Effector CD4-positive, alpha-beta T cell (primary cell): ENCODE results near the gene OTOS.

Experiments used
- DNase-seq: peaks from one replicate; pipeline ENCODE4 v3.0.0-alpha.2; 2020

The OTOS gene

GRCh38 chr2:240111253-240111652 is 29.2 kb downstream of the OTOS start:
- DNase-seq: no peak

- DNase-seq: no peak
These were observed 31.1 kb downstream of the OTOS start for GRCh38 chr2:240109386-240109785.

- no peak for DNase-seq
These were observed 33.0 kb downstream of the OTOS start for GRCh38 chr2:240107477-240107796.

GRCh38 chr2:240106765-240107476 is 33.5 kb downstream of the OTOS start:
- no peak for DNase-seq

- DNase-seq: no peak
These were observed 34.5 kb downstream of the OTOS start for GRCh38 chr2:240105982-240106381.

- DNase-seq: no peak
These were observed 37.3 kb downstream of the OTOS start for GRCh38 chr2:240103136-240103535.

- no peak for DNase-seq
These were observed 42.1 kb downstream of the OTOS start for GRCh38 chr2:240098349-240098748.

GRCh38 chr2:240095556-240096523 is 44.6 kb downstream of the OTOS start:
- no peak for DNase-seq

- DNase-seq: no peak
These were observed 51.2 kb downstream of the OTOS start for GRCh38 chr2:240089306-240089705.
